Measurements from ENCODE around the gene SLF1.

GRCh38 chr5:94595281-94595840 is 23.1 kb upstream of the SLF1 start:
- TF ChIP-seq SP1 (IDR thresholded peaks at IDR 0.05) = no peak
- TF ChIP-seq LEF1 (IDR thresholded peaks at IDR 0.05; ENCODE audit: borderline replicate concordance) = no peak
- no peak for TF ChIP-seq PKNOX1 (IDR thresholded peaks at IDR 0.05)
- TF ChIP-seq HDGF (IDR thresholded peaks at IDR 0.05; ENCODE audit: borderline replicate concordance) = no peak
- TF ChIP-seq L3MBTL2 (conservative IDR thresholded peaks at IDR 0.05) = no peak
- no peak for TF ChIP-seq BHLHE40 (IDR thresholded peaks at IDR 0.05; ENCODE audit: borderline replicate concordance)
- no peak for TF ChIP-seq FOXK2 (IDR thresholded peaks at IDR 0.05)
- no peak for TF ChIP-seq ARNT (IDR thresholded peaks at IDR 0.05)
- TF ChIP-seq TARDBP (IDR thresholded peaks at IDR 0.05) = no peak

All from HEK293T (cell line).